HG03558 (cell line): ENCODE results near the gene RSAD1.

Source experiments
- ATAC-seq: cut with Tn5 transposase; IDR thresholded peaks from one replicate; pipeline ENCODE4 v1.9.1; 2021; ENCODE audit warnings: moderate number of reproducible peaks; ENCODE audit not compliant: unreplicated experiment; ENCODE audit errors: extremely low read depth

The RSAD1 gene

DNA sequence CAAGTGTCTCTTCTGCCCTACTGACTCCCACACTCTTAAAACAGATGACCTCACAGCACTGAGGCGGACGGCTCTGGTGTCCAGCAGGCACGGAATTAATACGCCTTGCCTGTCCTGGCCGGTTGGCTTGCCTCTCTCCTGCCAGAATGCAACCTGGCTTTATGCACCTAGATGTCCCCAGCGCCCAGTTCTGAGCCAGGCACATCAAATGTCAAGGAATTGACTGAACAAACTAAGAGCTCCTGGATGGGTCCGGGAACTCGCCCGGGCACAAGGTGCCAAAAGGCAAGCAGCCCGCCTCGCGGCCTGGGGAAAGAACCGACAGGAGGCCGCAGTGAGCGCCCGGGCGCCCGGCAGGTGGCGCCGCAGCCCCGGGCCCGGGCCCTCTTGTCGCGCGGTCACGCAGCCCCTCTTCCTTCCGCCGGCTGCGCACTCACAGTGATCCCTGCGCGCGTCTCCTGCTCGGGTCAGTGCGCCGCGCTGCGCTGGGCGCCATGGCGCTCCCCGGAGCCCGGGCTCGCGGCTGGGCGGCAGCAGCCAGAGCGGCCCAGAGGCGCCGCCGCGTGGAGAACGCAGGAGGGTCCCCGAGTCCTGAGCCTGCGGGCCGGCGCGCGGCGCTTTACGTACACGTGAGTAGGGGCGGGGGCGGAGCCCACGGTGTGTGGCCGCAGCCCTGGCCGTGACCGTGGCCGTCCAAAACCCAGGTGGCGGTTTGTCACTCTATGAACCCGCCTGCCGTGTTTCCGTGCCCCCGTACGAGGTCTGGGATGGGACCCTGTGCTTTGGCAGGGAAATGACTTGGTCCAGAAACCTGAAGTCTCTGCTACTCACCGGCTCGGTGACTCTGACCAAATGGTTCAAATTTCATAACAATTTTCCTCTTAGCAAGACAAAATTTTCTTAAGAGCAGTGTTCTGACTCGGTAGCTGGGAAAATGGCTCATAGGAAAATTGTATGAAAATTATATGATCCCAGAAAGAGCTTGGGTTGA lies at the start of gene RSAD1:
Gene RSAD1, plus strand, starts transcription at position 470 of the 991 bp plus-strand sequence. Its CDS starts 25 bp downstream, at position 495.
- ATAC-seq: peak; percentile 65

DNA sequence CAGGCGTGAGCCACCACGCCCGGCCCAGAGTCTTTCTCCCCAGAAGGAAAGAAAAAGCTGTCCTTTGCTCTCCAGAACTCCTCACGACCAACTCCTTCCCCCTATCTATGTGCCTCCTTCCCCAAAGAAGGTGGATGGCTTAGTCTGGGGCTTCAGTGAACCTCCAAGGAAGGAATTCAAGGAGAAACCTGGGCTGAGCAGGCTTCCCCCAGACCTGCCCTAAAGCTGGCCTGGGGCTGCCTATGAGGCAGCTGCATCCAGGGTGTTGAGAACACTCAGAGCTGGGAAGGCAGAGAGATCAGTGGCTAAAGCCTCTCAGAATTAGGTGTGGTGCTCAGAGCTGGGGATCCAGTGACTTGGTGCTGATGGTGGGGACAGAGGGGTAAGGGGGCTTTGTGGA lies 48.9 kb upstream of the RSAD1 start:
- ATAC-seq: no peak

DNA sequence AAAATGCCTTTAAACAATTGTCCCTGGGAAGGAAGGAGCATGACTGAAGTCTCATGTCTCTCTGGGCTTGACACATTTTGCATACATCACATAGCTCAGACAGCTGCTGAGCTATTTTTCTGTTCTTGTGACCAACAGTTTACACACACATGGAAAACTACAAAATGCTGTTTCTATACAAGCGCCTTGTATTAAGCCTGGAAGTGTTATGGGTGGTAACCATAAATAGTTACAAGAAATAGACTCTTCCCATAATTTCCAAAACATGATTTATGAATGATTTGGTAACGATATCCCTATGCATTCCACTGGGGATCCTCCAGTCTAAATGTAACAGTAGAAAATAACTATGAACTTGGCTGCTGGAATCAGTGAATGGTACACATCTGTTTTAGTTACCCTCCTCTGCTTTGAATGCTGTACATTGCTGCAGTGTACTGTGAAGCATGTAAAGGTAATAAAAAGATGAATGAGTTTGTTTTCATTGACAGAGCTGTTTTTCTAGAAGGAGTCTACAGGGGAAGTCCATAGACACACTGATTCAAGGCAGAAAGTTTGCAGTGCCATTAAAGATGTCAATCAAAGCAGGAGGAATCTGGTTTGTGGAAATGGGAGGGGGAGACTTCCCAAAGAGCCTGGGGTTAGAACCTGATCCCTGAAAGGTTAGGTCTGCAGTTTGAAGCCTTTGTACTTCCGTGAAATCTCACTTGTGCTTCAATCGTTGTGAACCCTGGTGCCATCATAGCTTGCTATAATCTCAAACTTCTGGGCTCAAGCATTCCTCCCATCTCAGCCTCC lies 47.6 kb upstream of the RSAD1 start:
- no peak for ATAC-seq

DNA sequence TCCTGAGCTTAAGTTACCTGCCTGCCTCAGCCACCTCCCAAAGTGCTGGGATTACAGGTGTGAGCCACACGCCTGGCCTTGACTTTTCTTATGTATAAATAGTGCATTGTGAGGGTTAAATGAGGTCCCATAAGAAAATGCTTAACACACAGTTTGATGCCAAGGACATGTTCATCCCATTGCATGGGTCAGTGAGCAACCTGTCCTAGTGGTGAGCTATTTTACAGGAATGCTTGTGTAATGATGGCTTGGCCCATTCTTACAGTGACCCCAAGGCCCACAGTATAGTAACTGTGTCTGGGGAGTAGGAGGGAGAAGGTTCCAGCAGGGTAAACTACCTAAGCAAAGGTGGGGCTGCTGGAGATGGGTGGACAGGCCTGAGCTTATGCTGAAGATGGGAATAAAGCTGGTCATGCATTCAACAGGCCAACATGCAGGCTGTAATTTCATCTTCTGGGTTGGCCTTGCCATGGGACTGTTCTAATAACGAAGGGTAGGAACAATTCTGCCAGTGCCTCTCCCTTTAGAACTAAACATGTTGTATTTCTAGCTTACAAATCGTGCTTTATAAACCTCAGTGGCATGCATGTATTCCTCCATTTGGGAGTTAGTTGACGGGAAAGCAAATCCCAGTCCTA lies 46.4 kb upstream of the RSAD1 start:
- no peak for ATAC-seq

DNA sequence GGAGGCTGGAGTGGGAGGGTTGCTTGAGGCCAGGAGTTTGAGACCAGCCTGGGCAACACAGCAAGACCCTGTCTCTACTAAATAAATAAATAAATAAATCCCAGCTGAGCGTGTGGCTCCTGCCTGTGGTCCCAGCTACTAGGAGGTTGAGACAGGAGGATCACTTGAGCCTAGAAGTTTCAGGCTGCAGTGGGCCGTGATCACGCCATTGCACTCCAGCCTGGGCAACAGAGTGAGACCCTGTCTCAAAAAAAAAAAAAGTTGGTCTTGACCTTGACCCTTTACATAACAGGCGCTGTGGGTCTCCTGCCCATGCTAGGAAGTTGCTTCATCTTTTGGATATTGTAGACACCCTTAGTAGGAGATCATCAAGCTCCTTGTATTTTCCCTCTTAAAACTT lies 41.3 kb upstream of the RSAD1 start:
- ATAC-seq: no peak

DNA sequence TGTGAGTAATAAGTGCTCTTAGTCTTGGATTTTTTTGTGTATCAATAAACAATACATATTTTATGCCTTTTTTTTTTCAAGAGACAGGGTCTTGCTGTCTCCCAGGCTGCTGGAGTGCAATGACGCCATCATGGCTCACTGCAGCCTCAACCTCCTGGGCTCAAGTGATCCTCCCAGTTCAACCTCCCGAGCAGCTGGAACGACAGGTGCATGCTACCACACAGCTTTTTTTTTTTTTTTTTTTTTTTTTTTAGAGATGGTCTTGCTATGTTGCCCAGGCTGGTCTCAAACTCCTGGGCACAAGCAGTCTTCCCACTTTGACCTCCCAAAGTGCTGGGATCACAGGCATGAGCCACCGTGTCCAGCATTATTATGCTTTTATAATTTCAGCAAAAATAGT lies 39.7 kb upstream of the RSAD1 start:
- no peak for ATAC-seq

GRCh38 chr17:50440172-50440837 lies 38.4 kb upstream of the RSAD1 start:
- ATAC-seq: no peak

- ATAC-seq: no peak
Measured at GRCh38 chr17:50440838-50441829, 37.5 kb upstream of the RSAD1 start.

GRCh38 chr17:50443505-50443974 lies 35.1 kb upstream of the RSAD1 start:
- no peak for ATAC-seq

GRCh38 chr17:50444841-50445715 lies 33.6 kb upstream of the RSAD1 start:
- no peak for ATAC-seq

GRCh38 chr17:50445730-50446325 lies 32.8 kb upstream of the RSAD1 start:
- no peak for ATAC-seq

DNA sequence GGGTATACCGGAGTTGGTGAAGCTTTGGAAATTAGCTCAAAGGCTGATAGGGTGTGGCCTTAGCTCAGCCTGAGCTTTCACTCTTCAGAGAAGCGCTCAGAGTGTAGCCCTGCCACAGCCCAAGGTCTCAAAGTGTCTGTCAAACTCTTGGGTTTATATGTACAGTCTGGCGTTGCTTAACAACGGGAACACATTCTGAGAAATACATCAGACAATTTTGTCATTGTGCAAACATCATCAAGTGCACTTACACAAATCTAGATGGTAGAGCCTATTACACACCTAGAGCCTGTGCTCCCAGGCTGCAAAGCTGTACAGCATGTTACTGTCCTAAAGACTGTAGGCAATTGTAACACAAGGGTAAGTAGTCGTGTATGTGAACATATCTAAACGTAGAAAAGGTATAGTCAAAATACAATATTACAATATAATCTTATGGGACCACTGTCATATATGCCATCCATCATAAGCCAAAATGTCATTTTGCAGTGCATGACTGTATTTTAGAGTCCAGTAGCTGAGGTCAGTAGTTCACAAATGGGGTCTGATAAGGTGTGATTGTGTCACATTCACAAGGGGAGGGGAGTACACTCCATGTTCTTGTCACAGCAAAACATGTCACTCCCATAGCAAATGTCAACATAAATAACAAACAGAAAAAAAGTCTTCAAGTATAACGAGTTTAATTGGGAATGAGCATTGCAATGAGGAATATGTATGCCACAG lies 30.6 kb upstream of the RSAD1 start:
- no peak for ATAC-seq

DNA sequence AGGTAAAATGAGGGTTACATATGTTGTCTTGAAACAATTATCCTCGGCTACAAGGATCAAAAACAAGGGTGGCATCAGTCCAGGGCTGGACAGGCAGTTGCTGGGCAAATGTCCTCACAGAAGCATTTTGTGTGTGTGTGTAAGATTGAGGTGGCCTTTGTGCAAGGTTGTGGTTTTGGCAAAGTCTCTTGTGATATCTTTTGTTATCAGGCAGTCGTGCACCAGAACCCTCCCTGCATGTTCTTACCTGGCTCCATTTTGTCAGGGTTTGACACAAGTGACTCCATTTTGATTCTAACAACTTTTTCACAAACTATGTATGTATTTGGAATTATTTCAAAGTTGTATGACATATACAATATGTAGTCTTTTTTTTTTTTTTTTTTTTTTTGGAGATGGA lies 30.0 kb upstream of the RSAD1 start:
- no peak for ATAC-seq

DNA sequence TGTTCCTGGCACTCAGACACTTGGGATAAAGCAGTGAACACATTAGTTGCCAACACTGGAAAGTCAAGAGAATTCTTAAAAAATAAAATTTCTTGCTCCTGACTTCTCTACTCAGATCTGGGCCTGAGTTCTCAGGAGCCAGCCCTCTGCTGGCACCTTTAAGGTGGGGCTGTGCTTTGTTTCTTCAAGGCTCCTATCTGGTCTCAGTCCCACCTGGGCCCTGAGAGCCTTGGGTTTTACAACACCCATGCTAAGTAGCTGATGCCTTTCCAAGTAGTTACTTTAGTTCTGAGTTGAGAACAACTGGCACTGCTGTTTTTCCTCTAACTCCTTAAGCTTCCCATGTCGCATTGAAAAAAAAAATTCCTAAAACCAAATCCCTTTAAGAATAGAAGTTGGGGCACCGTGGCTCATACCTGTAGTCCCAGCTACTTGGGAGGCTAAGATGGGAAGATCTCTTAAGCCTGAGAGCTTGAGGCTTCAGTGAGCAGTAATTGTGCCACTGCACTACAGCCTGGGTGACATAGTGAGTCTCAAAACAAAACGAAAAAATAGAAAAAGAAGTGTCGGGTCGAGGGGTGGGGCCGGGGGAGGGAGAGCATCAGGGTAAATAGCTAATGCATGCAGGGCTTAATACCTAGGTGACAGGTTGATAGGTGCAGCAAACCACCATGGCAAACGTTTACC lies 26.6 kb upstream of the RSAD1 start:
- no peak for ATAC-seq

GRCh38 chr17:50452630-50453300 lies 25.9 kb upstream of the RSAD1 start:
- ATAC-seq: no peak

- ATAC-seq: no peak
Measured at GRCh38 chr17:50453901-50454300, 24.8 kb upstream of the RSAD1 start.
